H1 (cell line): ENCODE data around the gene CYP4B1. TPM values are rescaled to one million over a fixed set of nuclear protein-coding genes. Genes with fewer than 3 reads are reported as not detected.

Source experiments
- CTCF ChIA-PET: fragments of 300-600 bp; sonication (Branson Sonifier 250); formaldehyde crosslinking; loops from one replicate; lab custom pipeline; 2021; ENCODE audit not compliant: partially characterized antibody; lab: Charles Lee
- POLR2A ChIA-PET: fragments of 300-600 bp; sonication (Branson Sonifier 250); formaldehyde crosslinking; loops from one replicate; lab custom pipeline; 2021; ENCODE audit warnings: inconsistent platforms; ENCODE audit not compliant: partially characterized antibody; lab: Charles Lee
- DNase-seq, 2 experiments: peaks; one replicate each; pipeline versions ENCODE4 v3.0.0 to v3.0.0-alpha.2; 2010 to 2022; ENCODE audit warnings: low spot score in 2 of 2, low read depth in 1 of 2, mixed read lengths in 1 of 2
- FAIRE-seq: peaks from 2 replicates; lab custom pipeline; 2011; peaks lifted over from hg19 to GRCh38; lab: Jason Lieb, UNC
- H2AFZ ChIP-seq: 2 replicates; pipeline ENCODE4 v1.8.1; 2012; ENCODE audit warnings: low read length, inconsistent platforms
- H2AK5ac ChIP-seq: 2 replicates; pipeline ENCODE4 v1.6.1; 2013; ENCODE audit warnings: low read depth, low read length
- H2BK120ac ChIP-seq: replicated peaks from 2 replicates; pipeline ENCODE3; 2013; ENCODE audit warnings: low read depth, low read length, inconsistent platforms
- H2BK12ac ChIP-seq: 2 replicates; pipeline ENCODE4 v1.6.1; 2013; ENCODE audit warnings: low read depth, low read length
- H2BK15ac ChIP-seq: 2 replicates; pipeline ENCODE4 v1.6.1; 2013; ENCODE audit warnings: low read length
- H2BK20ac ChIP-seq: 2 replicates; pipeline ENCODE4 v1.6.1; 2013; ENCODE audit warnings: low read length
- H2BK5ac ChIP-seq: 2 replicates; pipeline ENCODE4 v1.6.1; 2013; ENCODE audit warnings: low read depth, low read length
- H3K14ac ChIP-seq: 2 replicates; pipeline ENCODE4 v1.6.1; 2013; ENCODE audit warnings: inconsistent platforms; ENCODE audit not compliant: insufficient read length
- H3K18ac ChIP-seq: 2 replicates; pipeline ENCODE4 v1.6.1; 2013; ENCODE audit warnings: low read length; ENCODE audit errors: extremely low read depth
- H3K23ac ChIP-seq: 2 replicates; pipeline ENCODE4 v1.6.1; 2013; ENCODE audit warnings: inconsistent platforms; ENCODE audit not compliant: insufficient read length
- H3K23me2 ChIP-seq: 2 replicates; pipeline ENCODE4 v1.6.1; 2013; ENCODE audit warnings: low read depth, low read length
- H3K27ac ChIP-seq: 2 replicates; pipeline ENCODE4 v1.6.1; 2011; ENCODE audit warnings: low read depth, low read length, inconsistent platforms
- H3K27me3 ChIP-seq, 4 experiments: replicated peaks in 1 of 4; 1 replicate in 1 of 4; 2 replicates in 3 of 4; pipeline versions ENCODE4 v1.6.1 to v1.8.1; 2011 to 2013; ENCODE audit warnings: low read length in 3 of 4, mild to moderate bottlenecking in 3 of 4, inconsistent platforms in 2 of 4, mixed read lengths in 2 of 4, moderate library complexity in 1 of 4; ENCODE audit not compliant: control insufficient read depth in 3 of 4, insufficient read depth in 3 of 4; ENCODE audit errors: extremely low read depth in 1 of 4
- H3K36me3 ChIP-seq, 4 experiments: 2 replicates each; pipeline versions ENCODE4 v1.6.1 to v1.8.1; 2011 to 2013; ENCODE audit warnings: mild to moderate bottlenecking in 4 of 4, low read length in 3 of 4, moderate library complexity in 2 of 4, control low read depth in 1 of 4, inconsistent platforms in 1 of 4; ENCODE audit not compliant: insufficient read depth in 4 of 4, control insufficient read depth in 2 of 4
- H3K4ac ChIP-seq: replicated peaks from 2 replicates; pipeline ENCODE3; 2013; ENCODE audit warnings: low read length, low read depth, mixed read lengths, inconsistent platforms; ENCODE audit not compliant: insufficient read length
- H3K4me1 ChIP-seq, 4 experiments: replicated peaks in 1 of 4; 1 replicate in 1 of 4; 2 replicates in 3 of 4; pipeline versions ENCODE4 v1.6.1 to v1.8.1; 2011 to 2013; ENCODE audit warnings: low read length in 3 of 4, inconsistent platforms in 2 of 4, mixed read lengths in 1 of 4; ENCODE audit not compliant: insufficient read depth in 4 of 4, control insufficient read depth in 3 of 4
- H3K4me2 ChIP-seq, 2 experiments: 2 replicates each; pipeline versions ENCODE4 v1.6.1 to v1.8.1; 2011 to 2013; ENCODE audit warnings: low read depth in 2 of 2, low read length in 2 of 2, control low read depth in 1 of 2, inconsistent platforms in 1 of 2, mild to moderate bottlenecking in 1 of 2; ENCODE audit not compliant: insufficient read depth in 1 of 2
- H3K4me3 ChIP-seq, 4 experiments: fragments of 200-600, 300-600 bp in 1 of 4; sonication (generic), shearing (Covaris generic), sonication (Bioruptor Twin) in 1 of 4; 2 replicates each; pipeline versions ENCODE4 v1.5.1 to v1.8.1; 2011 to 2016; ENCODE audit warnings: low read length in 4 of 4, low read depth in 3 of 4, control low read depth in 2 of 4, inconsistent platforms in 2 of 4, mild to moderate bottlenecking in 2 of 4, mixed read lengths in 1 of 4, moderate library complexity in 1 of 4; ENCODE audit not compliant: insufficient read depth in 2 of 4; ENCODE audit errors: extremely low read depth in 1 of 4
- H3K56ac ChIP-seq: replicated peaks from 2 replicates; pipeline ENCODE3; 2013; ENCODE audit warnings: low read depth, mild to moderate bottlenecking, mixed read lengths, low read length, inconsistent platforms; ENCODE audit not compliant: insufficient read length
- H3K79me1 ChIP-seq: 2 replicates; pipeline ENCODE4 v1.6.1; 2013; ENCODE audit warnings: low read depth, low read length, control low read depth
- H3K79me2 ChIP-seq, 2 experiments: 2 replicates each; pipeline versions ENCODE4 v1.6.1 to v1.8.1; 2012 to 2013; ENCODE audit warnings: low read length in 2 of 2, mild to moderate bottlenecking in 2 of 2, inconsistent platforms in 1 of 2; ENCODE audit not compliant: insufficient read depth in 2 of 2, control insufficient read depth in 1 of 2
- H3K9ac ChIP-seq, 4 experiments: replicated peaks in 1 of 4; 1 replicate in 1 of 4; 2 replicates in 3 of 4; pipeline versions ENCODE4 v1.6.1 to v1.8.1; 2011 to 2013; ENCODE audit warnings: low read depth in 3 of 4, low read length in 3 of 4, control low read depth in 2 of 4, mild to moderate bottlenecking in 2 of 4, moderate library complexity in 2 of 4, inconsistent platforms in 1 of 4; ENCODE audit errors: extremely low read depth in 1 of 4
- H3K9me3 ChIP-seq, 2 experiments: 2 replicates each; pipeline versions ENCODE4 v1.6.1 to v1.8.1; 2012 to 2013; ENCODE audit warnings: mild to moderate bottlenecking in 2 of 2, moderate library complexity in 2 of 2, control low read depth in 1 of 2, inconsistent platforms in 1 of 2, low read depth in 1 of 2, low read length in 1 of 2, mixed read lengths in 1 of 2; ENCODE audit not compliant: insufficient read depth in 2 of 2
- H4K20me1 ChIP-seq, 2 experiments: replicated peaks in 1 of 2; 2 replicates each; pipeline versions ENCODE3 to v1.8.1; 2011 to 2013; ENCODE audit warnings: inconsistent platforms in 2 of 2, low read length in 2 of 2, mild to moderate bottlenecking in 1 of 2; ENCODE audit not compliant: insufficient read depth in 2 of 2, control insufficient read depth in 1 of 2
- H4K5ac ChIP-seq: 2 replicates; pipeline ENCODE4 v1.6.1; 2013; ENCODE audit warnings: low read length, low read depth, mixed read lengths, inconsistent platforms; ENCODE audit not compliant: insufficient read length
- H4K8ac ChIP-seq: 2 replicates; pipeline ENCODE4 v1.8.0; 2013; ENCODE audit warnings: mild to moderate bottlenecking, moderate library complexity, low read length, inconsistent platforms; ENCODE audit not compliant: insufficient read depth; ENCODE audit errors: extremely low read depth
- H4K91ac ChIP-seq: replicated peaks from 2 replicates; pipeline ENCODE3; 2013; ENCODE audit warnings: low read length, mixed read lengths, inconsistent platforms; ENCODE audit not compliant: insufficient read length
- HDAC2 ChIP-seq, 2 experiments: fragments of 300-600 bp in 1 of 2; sonication (generic) in 1 of 2; IDR thresholded peaks; 2 replicates each; pipeline ENCODE4 v1.6.1; 2011 to 2012; ENCODE audit warnings: low read depth in 2 of 2, low read length in 2 of 2, mild to moderate bottlenecking in 2 of 2, moderate library complexity in 2 of 2, borderline replicate concordance in 1 of 2, inconsistent platforms in 1 of 2
- JUND ChIP-seq: IDR thresholded peaks from 2 replicates; pipeline ENCODE4 v1.6.1; 2011; ENCODE audit warnings: mild to moderate bottlenecking, improper control_type of control experiment, low read length
- SAP30 ChIP-seq: fragments of 300-600 bp; sonication (generic); IDR thresholded peaks from 2 replicates; pipeline ENCODE4 v1.7.1; 2012; ENCODE audit warnings: low read length, moderate library complexity, mild to moderate bottlenecking, inconsistent platforms; ENCODE audit not compliant: insufficient read depth, insufficient replicate concordance
- WGBS, 2 experiments: shearing (Covaris generic) in 1 of 2; methylation state at CpG; one replicate each; pipeline versions ENCODE4 v1.1.6 to v1.1.7; 2013 to 2015; ENCODE audit warnings: low lambda C conversion rate in 2 of 2, mixed read lengths in 2 of 2, inconsistent platforms in 1 of 2, low coverage in 1 of 2, missing lambda C conversion rate in 1 of 2; ENCODE audit not compliant: insufficient replicate concordance in 2 of 2, insufficient coverage in 1 of 2, insufficient read length in 1 of 2; ENCODE audit errors: extremely low coverage in 1 of 2, missing lambda C conversion rate in 1 of 2; 5-methylcytosine and 5-hydroxymethylcytosine counted together
- polyA plus RNA-seq, 7 experiments: library from polyadenylated mRNA; depleted of rRNA in 3 of 7; stranded (reverse) in 5 of 7; unstranded in 2 of 7; fragments of >200 nt in 5 of 7; fragments of 200-250 nt in 2 of 7; gene quantifications; 1 replicate in 5 of 7; 2 replicates in 1 of 7; 4 replicates in 1 of 7; pipeline versions ENCODE4 v1.2.1 to v1.2.3, GENCODE V29; 2011 to 2013; ENCODE audit warnings: missing spikeins in 2 of 7, mixed read lengths in 2 of 7
- total RNA-seq: library from RNA; stranded (reverse); fragmentation: NEBNext Ultra II Directional; extraction: Animal tissue kit (Norgen Biotek cat#: 25700); gene quantifications from 2 replicates; pipeline ENCODE4 v1.2.1, GENCODE V29; 2021

Gene CYP4B1
- total and polyA plus RNA-seq, 2 of the 8 experiments (the other 6 are each of a cell fraction or from before 2014, with no cell fraction given), result 0.23 TPM; not detected in 1

DNA sequence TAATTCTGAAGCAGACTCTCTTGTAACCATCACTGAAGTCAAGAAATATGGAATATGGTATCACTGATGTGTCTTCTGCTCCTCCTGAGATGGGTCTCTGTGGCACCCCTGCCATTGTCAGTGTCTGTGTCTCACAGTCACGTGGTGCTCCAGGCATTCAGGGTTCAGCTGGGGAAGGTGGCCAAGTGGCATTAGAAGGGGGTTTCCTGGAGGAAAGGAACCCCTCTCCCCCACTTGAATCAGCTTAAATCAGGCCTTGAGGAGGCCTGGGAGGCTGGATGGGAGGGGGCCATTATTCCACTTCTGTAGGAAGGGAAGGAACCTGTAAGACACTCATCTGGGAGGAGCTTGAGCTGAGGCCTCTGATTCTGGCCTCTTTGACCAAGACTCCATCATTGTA, 20.5 kb downstream of the CYP4B1 start:
- no peak for DNase-seq

More for the DNA sequence above, 20.5 kb downstream of the CYP4B1 start:
- Histone ChIP-seq H2BK5ac (no peak overlapping the region), H3K4ac (no peak overlapping the region), H3K36me3 (no peaks in the 10 kb centered on the region), H2AK5ac (no peak overlapping the region), H2BK20ac (no peak overlapping the region), H3K27ac (no peak overlapping the region), H4K8ac (no peak overlapping the region), H3K4me3 (no peak overlapping the region), H2BK120ac (no peak overlapping the region), H3K18ac (no peak overlapping the region), H3K4me1 (peaks cover 0 to 6% (median 4%) of the 10 kb centered on the region in 4 experiments; a peak in 4 of 7 replicates), H3K23me2 (no peaks in the 10 kb centered on the region; the same call in 1 of the 2 replicates), H4K20me1 (no peaks in the 10 kb centered on the region), H3K56ac (no peak overlapping the region), H2BK15ac (no peak overlapping the region), H2AFZ (no peak overlapping the region), H3K9me3 (no peaks in the 10 kb centered on the region), H3K27me3 (peaks cover 0 to 1% (median 0%) of the 10 kb centered on the region in 4 experiments; a peak in 1 of 7 replicates), H3K79me2 (no peaks in the 10 kb centered on the region), H3K9ac (no peak overlapping the region), H4K5ac (no peak overlapping the region), H3K79me1 (no peaks in the 10 kb centered on the region), H3K23ac (no peak overlapping the region), H4K91ac (no peak overlapping the region), H3K4me2 (no peak overlapping the region), H2BK12ac (no peak overlapping the region), H3K14ac (no peak overlapping the region)
- no peak for TF ChIP-seq SAP30
- TF ChIP-seq JUND, result no peak
- no peak for TF ChIP-seq HDAC2 (IDR thresholded peaks at IDR 0.05; ENCODE audit: borderline replicate concordance in 1 of 2, low read depth in 2 of 2, low read length in 2 of 2)
- no peak for FAIRE-seq
- 90% methylated on average over 1 of the region's 1 CpG; no CpG with 5 or more reads in 1 of the 2 experiments for WGBS, 2 experiments
- ChIA-PET CTCF (interaction anchor here (1.8 kb wide), 1 partner anchor 62 kb away, joined by 3 read pairs; no protein-coding TSS in a partner anchor), POLR2A (no interaction called here)
